A549 treated with AZD9567 at 1 μM for 4 hours (cell line): ENCODE measurements around the gene TRIM54. TPM values are rescaled to one million over a fixed set of nuclear protein-coding genes. Genes with fewer than 3 reads are reported as not detected.

Source experiments
- total RNA-seq: library from RNA; stranded (reverse); fragments of 200-300 nt; extraction: Qiagen RNA extraction; gene quantifications from 5 replicates; pipeline ENCODE4 v1.2.3, GENCODE V29; 2022; ENCODE audit not compliant: insufficient read depth

Gene TRIM54, protein sequence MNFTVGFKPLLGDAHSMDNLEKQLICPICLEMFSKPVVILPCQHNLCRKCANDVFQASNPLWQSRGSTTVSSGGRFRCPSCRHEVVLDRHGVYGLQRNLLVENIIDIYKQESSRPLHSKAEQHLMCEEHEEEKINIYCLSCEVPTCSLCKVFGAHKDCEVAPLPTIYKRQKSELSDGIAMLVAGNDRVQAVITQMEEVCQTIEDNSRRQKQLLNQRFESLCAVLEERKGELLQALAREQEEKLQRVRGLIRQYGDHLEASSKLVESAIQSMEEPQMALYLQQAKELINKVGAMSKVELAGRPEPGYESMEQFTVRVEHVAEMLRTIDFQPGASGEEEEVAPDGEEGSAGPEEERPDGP
- 0.40 to 0.74 TPM (median 0.46 TPM) in 4 of 5 replicates, not detected in the other for total RNA-seq

DNA sequence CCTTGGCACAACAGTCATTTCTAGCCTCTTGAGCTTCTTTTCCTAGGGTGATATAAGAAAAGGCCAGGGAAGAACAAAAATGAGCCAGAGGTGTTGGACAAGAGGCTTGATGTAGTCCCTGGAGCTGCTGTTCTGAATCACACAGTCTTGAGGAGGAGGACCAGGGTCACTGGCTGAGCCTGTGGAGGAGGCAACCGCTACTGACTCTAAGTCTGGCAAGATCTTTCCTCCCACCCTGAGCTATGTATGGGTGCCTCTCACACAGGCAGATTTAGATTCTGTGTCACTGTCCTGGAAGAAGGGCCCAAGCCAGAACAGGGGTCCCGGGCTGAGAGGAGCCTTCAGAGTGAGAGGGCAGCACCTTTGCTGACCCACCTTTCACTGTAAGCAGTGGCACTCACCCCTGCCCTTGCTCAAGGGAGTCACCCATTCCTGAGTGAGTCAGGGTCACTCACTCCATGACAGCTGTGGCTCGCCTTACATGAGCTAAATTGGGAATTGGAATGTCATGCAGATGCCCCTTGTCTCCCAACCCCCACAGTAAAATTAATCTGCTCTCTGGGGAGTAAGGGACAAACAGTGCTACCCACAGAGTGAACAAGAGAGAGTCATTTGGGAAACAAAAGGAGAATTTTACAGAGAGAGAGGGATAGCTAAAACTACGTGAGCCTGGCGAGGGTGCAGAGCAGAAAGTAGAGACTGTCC, at the start of gene TRIM54:
TRIM54 (plus strand) TSS at position 575 of the 705 bp plus-strand sequence. CDS start 303 bp downstream, outside the sequence.

GRCh38 chr2:27262379-27263286, 19.6 kb upstream of the TRIM54 start, which contains the start of gene SLC30A3:
Gene SLC30A3 (minus strand): TSS chr2:27263047. CDS start chr2:27262906, 141 bp downstream.

GRCh38 chr2:27275211-27276150, 6.7 kb upstream of the TRIM54 start, which contains the start of gene DNAJC5G:
Gene DNAJC5G (plus strand): TSS chr2:27275433. CDS start chr2:27276729, 1,296 bp downstream.

DNA sequence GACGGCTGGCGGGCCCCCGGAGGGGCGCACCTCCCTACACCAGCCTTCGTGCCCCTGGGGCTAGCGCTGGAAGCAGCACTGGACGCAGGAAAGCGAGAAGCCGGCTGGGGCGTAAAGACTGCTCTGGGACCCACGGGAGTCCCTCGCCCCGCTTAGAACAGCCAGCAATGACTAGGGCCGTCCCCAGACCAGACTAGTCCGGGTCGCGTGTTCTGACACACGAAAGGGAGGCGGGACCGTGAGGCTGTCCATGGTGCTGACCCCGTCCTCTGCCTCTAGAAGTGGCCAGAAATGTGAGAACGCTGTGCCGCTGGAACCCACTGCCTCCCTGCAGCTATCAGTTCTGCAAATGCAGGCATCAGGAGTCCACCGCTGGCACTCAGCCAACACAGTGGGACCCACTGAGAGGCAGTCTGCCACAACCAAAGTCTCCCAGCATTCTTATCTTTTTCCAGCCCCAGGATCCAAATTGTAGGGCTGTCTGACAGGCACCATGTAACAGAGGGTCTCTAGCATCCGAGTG, 26.2 kb downstream of the TRIM54 start, which contains the start of gene UCN:
UCN (minus strand) TSS at position 87 of the 523 bp plus-strand sequence. CDS start 550 bp downstream, outside the sequence.

GRCh38 chr2:27322766-27323595, 40.8 kb downstream of the TRIM54 start, which contains the start of gene MPV17:
Gene MPV17 (minus strand): TSS chr2:27323097. CDS start chr2:27322517, 580 bp downstream.

GRCh38 chr2:27356382-27357181, 74.4 kb downstream of the TRIM54 start, which contains the start of gene GTF3C2:
Gene GTF3C2 (minus strand): TSS chr2:27356764. CDS start chr2:27343554, 13,210 bp downstream.

Other genes with a start within 250 kb of the TRIM54 start
- 64.9 to 70.0 TPM (median 66.6 TPM) in 5 replicates for gene TMEM214, start 249.5 kb upstream of the TRIM54 start, total RNA-seq
- 25.3 to 37.3 TPM (median 27.1 TPM) in 5 replicates for gene AGBL5, start 230.8 kb upstream of the TRIM54 start, total RNA-seq
- 534 to 634 TPM (median 555 TPM) in 5 replicates for gene OST4, start 210.8 kb upstream of the TRIM54 start, total RNA-seq
- 0.35 to 0.57 TPM (median 0.46 TPM) in 4 of 5 replicates, not detected in the other for gene EMILIN1, start 203.8 kb upstream of the TRIM54 start, total RNA-seq
- 8.2 to 11.8 TPM (median 10.4 TPM) in 5 replicates for gene KHK, start 195.7 kb upstream of the TRIM54 start, total RNA-seq
- 6.1 to 8.7 TPM (median 7.9 TPM) in 5 replicates for gene CGREF1, start 163.3 kb upstream of the TRIM54 start, total RNA-seq
- 0.98 to 1.5 TPM (median 1.2 TPM) in 4 of 5 replicates, not detected in the other for gene ABHD1, start 158.6 kb upstream of the TRIM54 start, total RNA-seq
- gene PREB, start 147.8 kb upstream of the TRIM54 start, total RNA-seq = 55.1 to 67.4 TPM (median 61.0 TPM) in 5 replicates
- gene PRR30, start 143.0 kb upstream of the TRIM54 start, total RNA-seq = not detected in 5 replicates
- gene TCF23, start 133.4 kb upstream of the TRIM54 start, total RNA-seq = not detected in 5 replicates
- 166 to 218 TPM (median 213 TPM) in 5 replicates for gene ATRAID, start 70.4 kb upstream of the TRIM54 start, total RNA-seq
- 63.5 to 78.6 TPM (median 67.4 TPM) in 5 replicates for gene SLC5A6, start 70.2 kb upstream of the TRIM54 start, total RNA-seq
- gene CAD, start 65.1 kb upstream of the TRIM54 start, total RNA-seq = 59.2 to 74.0 TPM (median 63.1 TPM) in 5 replicates
- 4.2 to 9.5 TPM (median 4.2 TPM) in 5 replicates for gene SLC30A3, start 19.4 kb upstream of the TRIM54 start, total RNA-seq
- gene DNAJC5G, start 7.0 kb upstream of the TRIM54 start, total RNA-seq = not detected in 5 replicates
- 1.8 to 2.9 TPM (median 2.0 TPM) in 4 of 5 replicates, not detected in the other for gene UCN, start 26.0 kb downstream of the TRIM54 start, total RNA-seq
- gene MPV17, start 40.7 kb downstream of the TRIM54 start, total RNA-seq = 64.5 to 91.0 TPM (median 82.5 TPM) in 5 replicates
- gene GTF3C2, start 74.3 kb downstream of the TRIM54 start, total RNA-seq = 54.5 to 59.0 TPM (median 57.4 TPM) in 5 replicates
- gene EIF2B4, start 87.9 kb downstream of the TRIM54 start, total RNA-seq = 42.9 to 63.8 TPM (median 59.4 TPM) in 5 replicates
- 138 to 151 TPM (median 144 TPM) in 5 replicates for gene SNX17, start 88.2 kb downstream of the TRIM54 start, total RNA-seq
- gene ZNF513, start 98.3 kb downstream of the TRIM54 start, total RNA-seq = 9.2 to 14.1 TPM (median 14.0 TPM) in 5 replicates
- 144 to 166 TPM (median 165 TPM) in 5 replicates for gene PPM1G, start 127.2 kb downstream of the TRIM54 start, total RNA-seq
- 134 to 146 TPM (median 142 TPM) in 5 replicates for gene NRBP1, start 146.2 kb downstream of the TRIM54 start, total RNA-seq
- 0.53 to 1.2 TPM (median 0.83 TPM) in 4 of 5 replicates, not detected in the other for gene KRTCAP3, start 160.0 kb downstream of the TRIM54 start, total RNA-seq
- gene IFT172, start 207.3 kb downstream of the TRIM54 start, total RNA-seq = 7.8 to 10.0 TPM (median 7.9 TPM) in 5 replicates
- 3.3 to 4.7 TPM (median 4.0 TPM) in 5 replicates for gene FNDC4, start 212.8 kb downstream of the TRIM54 start, total RNA-seq
- gene GCKR, start 214.4 kb downstream of the TRIM54 start, total RNA-seq = 0.10 to 0.25 TPM (median 0.17 TPM) in 4 of 5 replicates, not detected in the other